Measurements from ENCODE around the gene SERTAD2.
A peak's percentile ranks its signal among the peaks of the same experiment; 100 is the strongest.

Gene SERTAD2, protein sequence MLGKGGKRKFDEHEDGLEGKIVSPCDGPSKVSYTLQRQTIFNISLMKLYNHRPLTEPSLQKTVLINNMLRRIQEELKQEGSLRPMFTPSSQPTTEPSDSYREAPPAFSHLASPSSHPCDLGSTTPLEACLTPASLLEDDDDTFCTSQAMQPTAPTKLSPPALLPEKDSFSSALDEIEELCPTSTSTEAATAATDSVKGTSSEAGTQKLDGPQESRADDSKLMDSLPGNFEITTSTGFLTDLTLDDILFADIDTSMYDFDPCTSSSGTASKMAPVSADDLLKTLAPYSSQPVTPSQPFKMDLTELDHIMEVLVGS

DNA sequence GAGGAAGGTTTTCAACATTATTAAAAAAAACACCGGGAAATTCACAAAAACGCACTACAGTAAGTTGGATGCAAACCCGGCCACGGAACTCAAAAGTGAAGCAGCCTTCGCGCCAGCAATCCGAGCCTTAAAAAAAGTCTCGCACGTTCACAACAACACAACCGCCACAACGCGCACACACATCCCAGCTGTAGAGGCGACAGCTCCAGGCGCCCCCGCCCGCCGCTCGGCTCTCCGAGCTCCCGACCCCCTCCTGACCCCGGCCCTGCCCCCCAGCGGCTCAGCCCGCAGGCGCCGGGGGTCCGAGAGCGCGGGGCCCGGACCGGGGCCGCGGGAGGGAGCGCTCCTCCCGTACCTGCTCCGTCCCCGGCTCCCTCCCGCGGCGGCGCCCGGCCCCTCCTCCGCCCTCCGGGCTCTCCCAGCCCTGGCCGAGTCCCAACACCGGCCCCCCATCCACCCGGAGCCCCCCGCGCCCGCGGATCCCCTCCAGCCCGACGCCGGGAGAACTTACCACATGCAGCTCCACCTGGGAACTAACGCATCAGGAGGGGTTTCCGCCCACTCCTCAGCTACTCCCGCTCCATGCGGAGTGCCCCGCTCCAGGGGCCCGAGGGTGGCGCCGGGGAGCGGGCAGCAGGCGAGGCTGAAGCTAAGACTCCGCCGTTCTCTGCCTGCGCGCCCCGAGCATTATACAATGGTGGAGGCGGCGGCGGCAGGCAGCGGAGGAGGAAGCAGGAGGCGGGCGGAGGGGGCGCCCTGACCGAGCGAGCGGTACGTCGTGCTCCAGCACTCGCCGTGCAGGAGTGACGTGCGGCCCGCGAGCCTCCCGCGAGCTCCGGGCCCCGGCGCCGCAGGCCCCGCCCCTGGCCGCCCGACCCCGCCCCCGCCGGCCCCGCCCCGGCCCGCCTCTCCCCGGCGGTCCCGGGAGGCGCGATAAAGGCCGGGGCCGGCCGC is at the start of gene SERTAD2:
TSS of gene SERTAD2 (minus strand) at position 805 of the 954 bp plus-strand sequence. CDS start 17,042 bp downstream, outside the sequence.
- peak; percentile 56 to 66 for DNase-seq (ENCODE audit: low read depth in 2 of 2)

DNA sequence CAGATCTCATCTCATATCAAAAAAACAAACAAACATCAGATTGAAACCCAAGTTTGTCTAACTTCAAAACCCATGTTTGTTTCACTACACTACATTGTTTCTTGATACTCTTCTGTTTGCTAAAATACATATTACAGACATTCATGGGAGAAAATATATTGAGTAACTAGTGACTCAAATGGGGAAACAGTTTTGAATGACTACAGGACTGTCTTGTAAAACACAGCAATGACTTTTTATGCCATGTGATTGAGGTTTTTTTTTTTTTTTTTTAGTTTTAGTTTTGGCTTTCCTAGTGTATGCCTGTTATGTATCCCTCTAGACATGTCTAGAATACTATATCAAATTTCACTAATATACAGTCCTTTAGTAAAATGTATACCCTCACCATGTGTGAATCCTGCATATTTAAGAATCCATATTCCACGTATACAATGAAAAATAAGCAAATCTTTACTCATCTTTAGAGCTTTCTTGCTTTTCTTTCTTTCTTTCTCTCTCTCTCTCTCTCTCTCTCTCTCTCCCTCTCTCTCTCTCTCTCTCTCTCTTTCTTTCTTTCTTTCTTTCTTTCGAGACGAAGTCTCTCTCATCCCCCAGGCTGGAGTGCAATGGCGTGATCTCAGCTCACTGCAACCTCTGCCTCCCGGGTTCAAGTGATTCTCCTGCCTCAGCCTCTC is 46.6 kb upstream of the SERTAD2 start:
- DNase-seq (ENCODE audit: low read depth in 2 of 2) = no peak

DNA sequence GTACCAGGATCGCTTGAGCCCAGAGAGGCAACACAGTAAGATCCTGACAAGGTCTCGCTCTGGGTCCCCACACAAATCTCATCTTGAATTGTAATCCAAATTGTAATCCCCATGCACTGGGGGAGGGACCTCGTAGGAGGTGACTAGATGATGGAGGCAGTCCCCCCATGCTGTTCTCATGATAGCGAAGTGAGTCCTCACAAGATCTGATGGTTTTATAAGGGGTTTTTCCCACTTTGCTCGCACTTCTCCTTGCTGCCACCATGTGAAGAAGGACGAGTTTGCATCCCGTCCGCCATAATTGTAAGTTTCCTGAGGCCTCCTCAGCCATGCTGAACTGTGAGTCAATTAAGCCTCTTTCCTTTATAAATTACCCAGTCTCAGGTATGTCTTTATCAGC is 46.0 kb upstream of the SERTAD2 start:
- DNase-seq (ENCODE audit: low read depth in 2 of 2) = no peak

DNA sequence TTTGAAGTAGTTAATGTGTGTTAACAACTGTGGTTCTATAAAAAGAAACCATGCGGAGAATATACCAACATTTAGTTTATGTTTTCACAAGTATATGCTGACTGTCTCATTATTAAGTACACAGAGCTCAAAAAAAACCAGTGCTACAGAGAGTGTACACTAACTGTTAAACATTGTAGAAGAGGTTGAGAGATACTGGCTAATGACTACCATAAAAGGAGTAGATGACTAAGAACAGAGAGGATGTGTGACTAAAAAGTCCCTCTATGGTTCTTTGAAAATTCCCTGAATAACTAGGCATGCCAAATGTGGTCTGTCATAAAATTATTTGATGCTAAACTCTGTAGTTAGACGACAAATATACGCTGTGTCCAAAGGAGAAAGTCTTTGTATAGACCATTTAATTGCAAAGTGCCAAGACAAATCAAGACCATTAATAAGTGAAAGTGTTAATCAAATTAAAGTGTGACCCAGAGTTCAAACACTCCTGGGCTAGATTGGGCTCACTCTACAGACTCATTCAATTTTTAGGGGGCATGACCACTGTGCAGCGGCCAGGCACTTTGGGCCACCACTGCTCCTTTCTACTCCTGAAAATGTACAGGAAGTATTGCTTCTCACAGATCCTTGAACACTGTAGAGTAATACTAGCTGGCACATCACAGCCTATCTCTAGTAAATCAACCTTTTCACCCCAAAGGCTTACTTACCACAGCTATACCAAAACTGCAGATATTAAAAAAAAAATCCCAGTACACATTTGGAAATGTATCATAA is 45.1 kb upstream of the SERTAD2 start:
- DNase-seq (ENCODE audit: low read depth in 2 of 2) = no peak

DNA sequence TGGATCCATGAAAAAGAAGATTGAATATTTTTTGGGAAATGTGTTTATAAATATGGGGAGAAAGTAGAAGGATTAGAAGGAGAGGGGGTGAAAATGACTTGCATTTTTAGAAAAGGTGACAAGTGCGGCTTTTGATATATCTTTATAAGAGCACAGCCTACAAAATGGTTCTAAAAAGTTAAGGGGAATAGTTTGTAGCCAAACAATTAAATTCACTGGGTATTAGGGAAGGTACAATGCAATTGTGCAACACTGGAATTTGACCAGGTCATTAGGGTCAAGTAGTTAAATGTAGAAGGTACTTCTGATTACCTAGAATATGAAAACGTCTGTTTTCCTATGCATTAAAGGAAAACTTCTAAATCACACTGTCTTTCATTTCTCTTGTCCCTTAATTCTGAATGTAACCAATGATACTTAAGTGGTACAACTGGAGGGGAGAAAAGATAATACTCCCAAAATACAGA is 44.5 kb upstream of the SERTAD2 start:
- no peak for DNase-seq (ENCODE audit: low read depth in 2 of 2)

DNA sequence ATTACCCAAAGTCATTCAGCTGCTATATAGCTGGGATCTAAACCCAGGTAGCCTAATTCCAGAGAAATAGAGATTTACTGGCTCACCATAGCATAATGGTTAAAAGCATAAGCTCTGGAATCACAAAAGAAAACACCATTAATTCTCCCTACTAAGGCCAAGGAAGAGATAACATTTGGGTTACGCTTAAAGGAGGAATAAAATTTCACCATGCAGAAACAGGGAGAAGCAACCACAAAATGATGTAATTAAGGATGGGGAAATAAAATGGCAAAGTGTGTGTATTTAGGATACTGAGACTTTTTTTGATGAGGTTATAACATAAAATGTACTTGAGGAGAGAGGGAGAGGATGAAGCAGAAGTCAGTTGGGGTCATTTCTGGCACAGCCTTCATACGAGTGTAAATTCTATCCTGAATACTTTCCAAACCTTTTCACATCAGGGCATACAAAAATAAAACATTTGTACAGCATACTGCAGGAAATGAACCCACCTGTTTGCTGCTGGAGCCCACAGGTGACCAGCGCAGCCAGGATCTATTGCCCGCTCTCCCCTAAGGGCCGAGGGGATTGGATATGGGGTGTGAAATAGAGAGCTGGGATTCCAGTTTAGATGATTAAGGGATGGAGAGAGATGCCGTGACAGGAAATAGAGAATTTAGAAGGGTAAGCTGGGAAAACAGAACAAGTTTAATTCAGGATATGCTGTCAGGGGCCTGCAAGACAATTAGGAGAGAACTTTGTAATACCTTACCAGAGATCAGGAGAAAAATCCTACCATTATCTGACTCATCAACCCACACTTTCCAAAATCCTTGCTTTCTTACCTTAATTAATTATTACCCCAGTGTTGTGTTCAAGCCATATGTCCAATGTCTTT is 43.8 kb upstream of the SERTAD2 start:
- no peak for DNase-seq (ENCODE audit: low read depth in 2 of 2)

DNA sequence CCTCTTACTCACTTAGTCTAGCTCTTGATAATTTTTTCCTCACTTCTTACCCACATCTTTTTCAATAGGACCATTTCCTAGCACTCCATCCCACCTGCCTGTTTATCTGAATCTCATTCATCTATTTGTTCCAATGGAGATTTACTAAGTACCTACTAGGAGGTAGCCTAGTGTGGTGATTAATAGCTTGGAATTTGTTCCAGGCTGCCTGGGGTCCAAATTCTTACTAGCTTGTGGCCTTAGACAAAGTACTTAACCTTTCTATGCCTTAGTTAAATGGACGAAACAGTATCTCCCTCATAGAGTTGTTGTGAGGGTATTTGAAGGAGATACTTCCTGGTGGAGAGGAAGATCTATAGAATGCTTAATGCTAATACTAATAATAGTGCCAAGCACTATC is 42.9 kb upstream of the SERTAD2 start:
- no peak for DNase-seq (ENCODE audit: low read depth in 2 of 2)

DNA sequence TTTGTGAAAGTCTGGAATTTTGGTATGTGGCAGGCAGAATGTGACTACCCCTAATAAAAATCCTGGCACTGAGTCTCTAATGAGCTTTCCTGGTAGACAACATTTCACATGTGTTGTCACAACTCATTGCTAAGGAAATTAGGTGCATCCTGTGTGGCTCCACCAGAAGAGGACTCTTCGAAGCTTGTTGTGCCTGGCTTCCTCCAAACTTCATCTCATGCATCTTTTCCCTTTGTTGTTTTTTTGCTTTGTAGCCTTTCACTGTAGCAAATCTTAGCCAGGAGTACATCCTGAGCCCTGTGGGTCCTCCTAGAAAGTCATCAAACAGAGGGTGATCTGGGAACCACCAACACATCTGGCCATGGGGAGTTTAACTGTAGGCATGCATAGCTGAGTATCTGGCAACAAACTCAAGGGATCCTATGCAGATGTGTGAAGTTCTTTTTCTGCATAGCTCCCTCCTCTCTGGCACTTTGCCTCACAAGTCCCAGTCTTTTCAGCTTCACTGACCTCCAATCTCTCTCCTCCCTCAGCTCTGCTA is 42.1 kb upstream of the SERTAD2 start:
- no peak for DNase-seq (ENCODE audit: low read depth in 2 of 2)

DNA sequence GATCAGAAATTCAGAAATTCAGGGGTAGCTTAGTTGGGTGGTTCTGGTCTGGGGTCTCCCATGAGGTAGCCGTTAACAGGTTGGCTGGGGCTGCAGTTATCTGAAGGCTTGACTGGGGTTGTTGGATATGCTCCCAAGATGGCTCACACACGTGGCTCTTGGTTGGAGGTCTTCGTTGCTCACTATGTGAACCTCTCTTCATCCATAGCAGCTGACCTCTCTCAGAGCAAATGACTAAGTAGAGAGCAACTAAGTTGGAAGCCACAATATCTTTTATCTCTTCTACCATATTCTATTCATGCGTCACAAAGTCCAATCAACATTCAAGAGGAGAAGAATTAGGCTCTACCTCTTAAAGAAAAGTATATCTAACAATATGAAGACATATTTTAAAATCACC is 38.7 kb upstream of the SERTAD2 start:
- no peak for DNase-seq (ENCODE audit: low read depth in 2 of 2)

DNA sequence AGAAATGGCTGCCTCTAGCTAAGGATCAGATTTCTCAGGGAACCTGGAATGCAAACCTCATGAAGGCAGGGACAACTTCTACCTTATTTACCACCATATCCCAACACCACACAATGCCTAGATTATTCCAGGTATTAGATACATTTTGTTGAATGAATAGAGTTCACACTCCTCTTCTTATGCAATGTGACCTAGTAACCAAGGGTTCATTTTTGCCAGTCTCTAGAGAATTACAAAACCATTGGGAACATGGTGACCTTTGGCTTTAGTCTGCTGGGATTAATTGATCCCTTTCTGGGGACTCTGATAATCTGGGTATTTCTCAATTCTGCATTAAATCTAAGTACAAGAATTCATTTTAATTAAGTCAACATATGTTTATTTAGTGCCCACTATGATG is 35.2 kb upstream of the SERTAD2 start:
- DNase-seq (ENCODE audit: low read depth in 2 of 2) = no peak

DNA sequence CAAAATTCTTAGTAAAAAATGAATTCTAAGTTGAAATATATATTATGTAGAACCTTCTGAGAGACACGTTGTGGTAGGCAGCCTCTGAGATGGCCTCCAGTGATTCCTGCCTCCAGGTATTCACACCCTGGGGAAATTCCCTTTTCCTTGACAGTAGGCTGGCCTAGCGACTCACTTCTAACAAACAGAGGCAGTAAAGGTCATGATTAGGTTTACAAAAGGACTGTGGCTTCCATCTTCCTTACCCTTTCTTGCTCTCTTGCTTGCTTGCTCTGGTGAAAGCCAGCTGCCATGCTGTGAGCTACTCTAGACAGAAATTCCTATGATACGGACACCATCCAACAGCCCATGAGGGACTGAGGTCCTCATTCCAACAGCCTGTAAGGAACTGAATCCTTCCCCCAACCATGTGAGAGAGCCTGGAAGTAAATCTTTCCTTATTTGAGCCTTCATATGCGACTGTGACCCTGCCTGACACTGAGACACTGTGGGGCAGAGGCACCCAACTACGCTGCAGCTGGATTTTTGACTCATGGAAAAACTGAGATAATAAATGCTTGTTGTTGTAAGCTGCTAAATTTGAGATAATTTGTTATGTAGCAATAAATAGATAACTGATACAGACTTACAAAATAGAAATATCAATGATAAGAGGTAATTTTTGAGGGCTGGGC is 32.7 kb upstream of the SERTAD2 start:
- no peak for DNase-seq (ENCODE audit: low read depth in 2 of 2)

DNA sequence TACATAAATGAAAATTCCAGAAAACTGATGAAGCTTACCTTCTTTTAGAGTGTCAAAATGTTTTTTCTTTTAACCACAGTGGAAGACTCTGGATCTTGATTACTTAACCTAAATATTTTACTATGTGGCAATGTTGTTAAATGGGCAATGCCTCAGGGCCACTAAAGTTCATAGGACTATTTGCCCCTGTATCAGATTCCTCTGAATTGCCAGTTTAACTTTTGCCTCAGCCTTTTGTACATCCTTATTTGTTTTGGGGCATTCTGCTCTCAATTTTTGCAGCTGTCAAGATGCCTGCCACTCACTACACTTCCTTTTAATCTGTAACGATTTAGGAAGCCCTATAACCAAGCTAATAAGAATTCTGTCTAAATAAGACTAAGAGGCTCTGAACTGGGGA is 31.7 kb upstream of the SERTAD2 start:
- no peak for DNase-seq (ENCODE audit: low read depth in 2 of 2)

DNA sequence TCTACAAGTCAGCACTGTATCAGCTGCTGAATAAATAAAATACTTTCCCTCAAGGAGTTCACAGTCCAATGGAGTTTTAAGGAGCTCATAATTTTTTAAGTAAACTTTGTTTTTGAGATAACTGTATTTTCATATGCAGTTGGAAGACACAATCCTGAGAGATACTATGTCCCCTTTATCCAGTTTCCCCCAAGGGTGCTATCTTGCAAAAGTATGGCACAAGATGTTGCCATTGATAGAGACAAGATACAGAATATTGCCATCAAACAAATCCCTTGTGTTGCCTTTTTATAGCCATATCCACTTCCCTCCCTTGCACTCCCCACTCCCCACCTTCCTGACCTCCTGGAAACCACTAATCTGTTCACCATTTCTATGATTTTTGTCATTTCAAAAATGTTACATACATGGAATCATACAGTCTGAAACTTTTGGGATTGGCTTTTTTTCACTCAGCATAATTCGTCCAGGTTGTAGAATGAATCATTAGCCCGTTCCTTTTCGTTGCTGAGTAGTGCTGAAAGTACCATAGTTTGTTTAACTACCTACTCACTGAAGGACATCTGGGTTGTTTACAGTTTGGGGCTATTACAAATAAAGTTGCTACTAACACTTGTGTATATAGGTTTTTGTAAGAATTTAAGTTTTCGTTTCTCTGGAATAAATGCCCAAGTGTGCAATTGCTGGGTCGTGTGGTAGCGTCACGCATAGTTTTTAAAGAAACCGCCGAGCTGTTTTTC is 30.2 kb upstream of the SERTAD2 start:
- DNase-seq (ENCODE audit: low read depth in 2 of 2) = no peak

DNA sequence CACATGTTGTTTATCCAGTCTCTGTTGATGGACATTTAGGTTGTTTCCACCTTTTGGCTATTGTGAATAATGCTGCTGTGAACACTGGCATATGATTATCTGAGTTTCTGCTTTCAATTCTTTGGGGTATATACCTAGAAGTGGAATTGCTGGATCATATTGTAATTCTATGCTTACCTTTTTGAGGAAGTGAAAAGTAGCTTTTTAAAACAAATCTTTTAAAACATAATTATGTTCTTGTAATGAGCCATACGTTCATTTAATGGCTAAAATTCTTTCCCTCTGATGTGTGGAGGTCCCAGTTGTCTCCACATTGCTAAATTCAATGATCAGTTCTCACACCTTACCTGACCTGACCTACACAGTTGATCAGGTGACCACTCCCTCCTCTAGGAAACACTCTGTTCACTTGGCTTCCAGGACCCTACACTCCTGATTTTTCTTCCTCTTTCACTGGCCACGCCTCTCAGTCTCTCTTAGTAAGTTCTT is 27.8 kb upstream of the SERTAD2 start:
- DNase-seq (ENCODE audit: low read depth in 2 of 2) = no peak

DNA sequence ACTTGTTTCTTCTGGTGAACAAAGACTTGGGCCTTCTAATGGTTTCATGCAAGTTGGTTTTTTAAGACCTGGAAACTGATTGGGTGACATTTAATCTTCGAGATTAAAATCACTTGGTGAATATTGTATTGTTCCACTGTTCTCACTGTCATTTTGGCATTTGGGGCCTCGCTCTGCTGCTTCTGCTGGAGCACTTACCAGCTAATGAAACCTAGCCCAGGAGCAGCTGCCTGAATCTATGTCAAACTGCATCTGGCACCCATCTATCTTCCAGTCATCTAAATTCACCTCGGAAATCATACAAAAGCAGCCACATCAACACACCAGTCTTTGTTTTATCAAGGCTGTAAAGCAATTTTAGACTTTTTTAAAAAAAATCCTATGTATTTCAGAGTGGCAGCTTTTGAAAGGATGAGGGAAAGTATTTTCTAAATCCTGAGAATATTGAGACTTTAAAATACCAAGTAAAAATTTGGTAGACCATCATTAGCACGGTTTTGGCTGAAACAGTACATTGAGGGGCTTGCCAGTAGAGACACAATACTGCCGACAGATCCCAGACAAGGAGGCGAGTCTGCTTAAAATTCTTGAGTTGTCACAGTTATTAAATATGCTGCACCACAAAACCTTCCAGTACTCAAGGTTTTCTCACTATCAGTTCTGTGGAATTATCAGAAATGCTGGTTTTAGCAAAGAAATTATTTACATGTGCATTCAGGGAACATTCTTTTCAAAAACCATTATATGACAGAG is 26.1 kb upstream of the SERTAD2 start:
- DNase-seq (ENCODE audit: low read depth in 2 of 2) = no peak

DNA sequence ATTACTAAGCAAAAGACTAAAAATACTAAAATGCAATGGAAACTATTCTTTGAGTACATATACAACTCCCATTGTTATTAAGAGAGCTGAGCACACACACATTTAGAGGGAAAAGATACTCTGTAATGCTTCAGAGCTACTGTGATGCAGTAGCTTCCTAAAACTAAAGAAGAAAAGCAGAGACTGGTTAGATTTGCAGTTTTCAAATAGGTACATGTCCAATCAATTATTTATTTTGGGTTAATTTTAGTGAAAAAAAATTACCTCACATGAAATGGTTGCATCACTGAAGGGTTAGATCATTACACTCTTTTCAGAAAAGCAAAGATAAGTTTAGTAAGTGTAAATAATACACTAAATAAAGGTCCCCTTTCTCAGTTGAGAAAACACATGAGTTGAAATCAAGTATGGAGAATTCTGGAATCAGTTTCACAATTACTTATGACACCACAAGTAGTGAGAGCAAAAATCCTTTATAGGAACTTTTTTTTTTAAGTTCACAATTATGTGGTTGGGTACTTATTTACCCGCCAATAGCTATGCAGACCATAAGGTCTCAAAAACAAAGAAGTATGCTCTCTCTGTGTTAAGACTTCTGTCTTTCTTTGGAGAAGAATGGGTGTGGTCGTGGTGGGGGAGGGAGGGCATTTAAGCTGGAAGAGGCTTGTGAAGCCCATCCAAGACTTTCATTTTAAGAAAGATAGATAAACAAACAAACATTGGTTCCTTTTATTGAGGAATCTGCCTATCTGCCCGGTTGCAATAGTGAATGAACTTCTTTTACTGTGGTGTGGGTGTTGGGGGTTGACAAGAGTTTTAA is 25.3 kb upstream of the SERTAD2 start:
- no peak for DNase-seq (ENCODE audit: low read depth in 2 of 2)

DNA sequence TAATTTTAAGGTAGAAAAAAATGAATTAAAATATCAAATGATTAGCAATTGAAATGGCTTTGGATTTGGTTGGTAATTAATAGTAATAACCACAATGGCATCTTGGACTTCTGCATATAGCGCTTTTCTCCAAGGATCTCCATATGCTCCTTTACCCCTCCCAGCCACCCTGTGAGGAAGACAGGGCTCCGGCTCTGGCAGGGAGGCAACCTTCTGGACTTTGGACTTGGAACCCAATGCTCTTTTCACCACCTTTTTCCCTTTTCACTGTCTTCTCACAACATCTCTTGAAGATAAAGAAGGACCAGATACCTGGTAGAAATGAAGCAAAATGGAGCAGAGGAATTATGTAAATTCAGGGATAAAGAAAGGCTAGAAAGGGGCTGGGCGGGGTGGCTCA is 23.8 kb upstream of the SERTAD2 start:
- DNase-seq (ENCODE audit: low read depth in 2 of 2) = no peak

Data from stimulated activated CD4-positive, alpha-beta T cell treated with anti-CD3 and anti-CD28 coated beads, Interleukin-12 subunit alpha, Interleukin-12 subunit beta, amount 100 ng/mL, for 24 hours (primary cell).